HG03045 (cell line): ENCODE results near the gene ITPRIP.

Source experiments
- ATAC-seq: cut with Tn5 transposase; IDR thresholded peaks from one replicate; pipeline ENCODE4 v1.9.1; 2021; ENCODE audit warnings: mild to moderate bottlenecking, moderate library complexity; ENCODE audit not compliant: unreplicated experiment

The ITPRIP gene

GRCh38 chr10:104337985-104338735 is at the start of gene ITPRIP:
ITPRIP (minus strand) TSS chr10:104338465; CDS start chr10:104316051, 22,414 bp downstream.
- ATAC-seq: peak; percentile 70

- no peak for ATAC-seq
These were observed 49.0 kb upstream of the ITPRIP start for GRCh38 chr10:104387130-104387888.

- ATAC-seq: no peak
These were observed 42.1 kb upstream of the ITPRIP start for GRCh38 chr10:104380336-104380735.

GRCh38 chr10:104376784-104377300 is 38.6 kb upstream of the ITPRIP start:
- no peak for ATAC-seq

- ATAC-seq: no peak
These were observed 36.3 kb upstream of the ITPRIP start for GRCh38 chr10:104374591-104374990.

GRCh38 chr10:104371753-104372152 is 33.5 kb upstream of the ITPRIP start:
- no peak for ATAC-seq

- ATAC-seq: no peak
These were observed 30.1 kb upstream of the ITPRIP start for GRCh38 chr10:104368381-104368780.

- ATAC-seq: no peak
These were observed 29.6 kb upstream of the ITPRIP start for GRCh38 chr10:104367904-104368303.

- no peak for ATAC-seq
These were observed 21.5 kb upstream of the ITPRIP start for GRCh38 chr10:104359811-104360210.

GRCh38 chr10:104353325-104354048 is 15.2 kb upstream of the ITPRIP start, which contains the start of gene CFAP58:
CFAP58 (plus strand) TSS chr10:104353833; CDS start chr10:104353898, 65 bp downstream.
- peak; percentile 63 for ATAC-seq

- ATAC-seq: no peak
These were observed 13.7 kb upstream of the ITPRIP start for GRCh38 chr10:104351919-104352318.

GRCh38 chr10:104351061-104351702 is 12.9 kb upstream of the ITPRIP start:
- ATAC-seq: no peak

- ATAC-seq: peak; percentile 42
These were observed 11.9 kb upstream of the ITPRIP start for GRCh38 chr10:104350127-104350635.

GRCh38 chr10:104349623-104350126 is 11.4 kb upstream of the ITPRIP start:
- ATAC-seq: peak; percentile 44

- ATAC-seq: no peak
These were observed 10.3 kb upstream of the ITPRIP start for GRCh38 chr10:104348601-104349000.

- ATAC-seq: no peak
These were observed 9.2 kb upstream of the ITPRIP start for GRCh38 chr10:104347295-104348045.

GRCh38 chr10:104345941-104346340 is 7.7 kb upstream of the ITPRIP start:
- no peak for ATAC-seq

- no peak for ATAC-seq
These were observed 7.2 kb upstream of the ITPRIP start for GRCh38 chr10:104345515-104345914.

- no peak for ATAC-seq
These were observed 6.0 kb upstream of the ITPRIP start for GRCh38 chr10:104344219-104344618.
